ENCODE data around the gene IQUB. TPM values are rescaled to one million over a fixed set of nuclear protein-coding genes. Genes with fewer than 3 reads are reported as not detected.
"Not testable (repeated sequence)": the region's sequence is repeated elsewhere in the genome, so short reads cannot be mapped to it uniquely, and the experiment has no call there.

Gene IQUB
- total RNA-seq, 2 donors from 2014 or later, result 0.51 to 0.85 TPM

- H3K4me3 ChIP-seq, result no peak overlapping the region
- no peak for DNase-seq (ENCODE audit: low spot score)
- peaks cover 0 to 15% of the 10 kb centered on the region in 2 donors for H3K4me1 ChIP-seq
- no peaks in the 10 kb centered on the region for H3K9me3 ChIP-seq
- no peaks in the 10 kb centered on the region for H3K36me3 ChIP-seq
- H3K27me3 ChIP-seq, result no peaks in the 10 kb centered on the region
- peak overlapping the region in 1 of 2 donors; percentile 81 for H3K27ac ChIP-seq
- TF ChIP-seq CTCF (IDR thresholded peaks at IDR 0.05), result no peak
These were observed 860 bp downstream of the IQUB start for GRCh38 chr7:123533553-123533917.

- H3K9me3 ChIP-seq; H3K36me3 ChIP-seq; H3K27me3 ChIP-seq; H3K27ac ChIP-seq; DNase-seq (ENCODE audit: low spot score): not testable (repeated sequence)
- H3K4me3 ChIP-seq, result peak overlapping the region; percentile 37 to 52
- peaks cover 0 to 15% of the 10 kb centered on the region in 2 donors for H3K4me1 ChIP-seq
These were observed 1.4 kb downstream of the IQUB start for GRCh38 chr7:123532788-123533552.

GRCh38 chr7:123532343-123532742, 2.1 kb downstream of the IQUB start:
- Histone ChIP-seq H3K4me1 (peaks cover 0 to 15% of the 10 kb centered on the region in 2 donors), H3K4me3 (peak overlapping the region; percentile 37 to 52)
- H3K36me3 ChIP-seq; H3K9me3 ChIP-seq; H3K27me3 ChIP-seq; DNase-seq (ENCODE audit: low spot score); H3K27ac ChIP-seq: not testable (repeated sequence)

DNA sequence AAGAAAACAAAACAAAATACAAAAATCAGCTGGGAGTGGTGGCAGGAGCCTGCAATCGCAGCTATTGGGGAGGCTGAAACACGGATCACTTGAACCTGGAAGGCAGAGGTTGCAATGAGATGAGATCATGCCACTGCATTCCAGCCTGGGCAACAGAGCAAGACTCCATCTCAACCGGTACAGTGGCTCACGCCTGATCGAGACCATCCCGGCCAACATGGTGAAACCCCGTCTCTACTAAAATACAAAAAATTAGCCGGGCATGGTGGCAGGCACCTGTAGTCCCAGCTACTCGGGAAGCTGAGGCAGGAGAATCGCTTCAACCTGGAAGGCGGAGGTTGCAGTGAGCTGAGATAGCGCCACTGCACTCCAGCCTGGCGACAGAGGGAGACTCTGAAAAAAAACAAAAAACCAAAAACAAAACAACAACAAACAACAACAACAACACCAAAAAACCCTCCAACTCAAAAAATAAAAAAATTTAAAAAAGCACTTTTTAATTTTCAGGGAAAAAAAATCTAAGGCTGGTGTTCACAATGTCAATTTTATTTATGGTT, 4.3 kb downstream of the IQUB start:
- not testable (repeated sequence) for H3K27me3 ChIP-seq; H3K27ac ChIP-seq; H3K4me3 ChIP-seq; H3K4me1 ChIP-seq; H3K9me3 ChIP-seq; H3K36me3 ChIP-seq; DNase-seq (ENCODE audit: low spot score)

- no peak overlapping the region for H3K27ac ChIP-seq
- DNase-seq (ENCODE audit: low spot score), result no peak
- no peak for TF ChIP-seq CTCF (IDR thresholded peaks at IDR 0.05)
These were observed 6.1 kb downstream of the IQUB start for GRCh38 chr7:123528265-123528664.

DNA sequence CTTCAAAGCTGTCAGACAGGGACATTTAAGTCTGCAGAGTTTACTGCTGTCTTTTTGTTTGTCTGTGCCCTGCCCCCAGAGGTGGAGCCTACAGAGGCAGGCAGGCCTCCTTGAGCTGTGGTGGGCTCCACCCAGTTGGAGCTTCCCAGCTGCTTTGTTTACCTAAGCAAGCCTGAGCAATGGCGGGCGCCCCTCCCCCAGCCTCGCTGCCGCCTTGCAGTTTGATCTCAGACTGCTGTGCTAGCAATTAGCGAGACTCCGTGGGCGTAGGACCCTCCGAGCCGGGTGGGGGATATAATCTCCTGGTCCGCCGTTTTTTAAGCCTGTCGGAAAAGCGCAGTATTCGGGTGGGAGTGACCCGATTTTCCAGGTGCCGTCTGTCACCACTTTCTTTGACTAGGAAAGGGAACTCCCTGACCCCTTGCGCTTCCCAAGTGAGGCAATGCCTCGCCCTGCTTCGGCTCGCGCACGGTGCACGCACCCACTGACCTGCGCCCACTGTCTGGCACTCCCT, 6.6 kb downstream of the IQUB start:
- H3K4me1 ChIP-seq; H3K9me3 ChIP-seq; H3K4me3 ChIP-seq; H3K27me3 ChIP-seq; H3K27ac ChIP-seq; H3K36me3 ChIP-seq; DNase-seq (ENCODE audit: low spot score): not testable (repeated sequence)

More at GRCh38 chr7:123528265-123528664, 6.1 kb downstream of the IQUB start:
- Histone ChIP-seq H3K36me3 (no peaks in the 10 kb centered on the region), H3K27me3 (no peaks in the 10 kb centered on the region), H3K4me1 (no peaks in the 10 kb centered on the region), H3K4me3 (no peak overlapping the region), H3K9me3 (no peaks in the 10 kb centered on the region)

DNA sequence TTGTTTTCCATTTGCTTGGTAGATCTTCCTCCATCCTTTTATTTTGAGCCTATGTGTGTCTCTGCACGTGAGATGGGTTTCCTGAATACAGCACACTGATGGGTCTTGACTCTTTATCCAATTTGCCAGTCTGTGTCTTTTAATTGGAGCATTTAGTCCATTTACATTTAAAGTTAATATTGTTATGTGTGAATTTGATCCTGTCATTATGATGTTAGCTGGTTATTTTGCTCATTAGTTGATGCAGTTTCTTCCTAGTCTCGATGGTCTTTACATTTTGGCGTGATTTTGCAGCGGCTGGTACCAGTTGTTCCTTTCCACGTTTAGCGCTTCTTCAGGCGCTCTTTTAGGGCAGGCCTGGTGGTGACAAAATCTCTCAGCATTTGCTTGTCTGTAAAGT, 7.9 kb downstream of the IQUB start:
- not testable (repeated sequence) for H3K36me3 ChIP-seq; H3K27ac ChIP-seq; H3K27me3 ChIP-seq; H3K4me1 ChIP-seq; DNase-seq (ENCODE audit: low spot score); H3K9me3 ChIP-seq; H3K4me3 ChIP-seq

DNA sequence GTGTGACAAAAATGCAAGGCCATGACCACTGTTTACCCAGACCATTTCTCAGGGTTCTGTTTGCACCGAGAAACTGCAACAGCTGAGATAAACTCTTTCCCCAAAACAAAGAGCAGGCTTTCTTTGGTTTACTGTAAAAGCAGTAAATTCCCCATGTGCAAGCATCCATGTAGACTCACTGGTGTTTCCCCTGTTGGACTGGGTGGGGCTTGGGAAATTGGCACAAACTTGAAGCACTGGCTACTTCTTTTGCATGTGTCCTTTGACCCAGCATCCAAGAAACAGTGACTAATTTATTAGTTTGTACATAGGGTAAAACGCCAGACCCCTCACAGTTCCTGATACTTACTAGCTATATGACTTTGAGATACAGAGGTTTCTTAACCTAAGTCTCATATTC, 12.3 kb downstream of the IQUB start:
- Histone ChIP-seq H3K27ac (no peak overlapping the region), H3K36me3 (no peaks in the 10 kb centered on the region), H3K9me3 (no peaks in the 10 kb centered on the region), H3K4me1 (no peaks in the 10 kb centered on the region), H3K27me3 (no peaks in the 10 kb centered on the region), H3K4me3 (no peak overlapping the region)
- no peak for DNase-seq (ENCODE audit: low spot score)
- no peak for TF ChIP-seq CTCF (IDR thresholded peaks at IDR 0.05)

Data from right atrium auricular region (tissue), 2 donors.